ENCODE measurements around the gene CDH4. TPM values are rescaled to one million over a fixed set of nuclear protein-coding genes. Genes with fewer than 3 reads are reported as not detected.

CDH4 gene
- total and polyA plus RNA-seq, 9 of the 15 experiments (the other 6 are each of a cell fraction or from before 2014, with no cell fraction given) = 0.04 TPM; not detected in 8

DNA sequence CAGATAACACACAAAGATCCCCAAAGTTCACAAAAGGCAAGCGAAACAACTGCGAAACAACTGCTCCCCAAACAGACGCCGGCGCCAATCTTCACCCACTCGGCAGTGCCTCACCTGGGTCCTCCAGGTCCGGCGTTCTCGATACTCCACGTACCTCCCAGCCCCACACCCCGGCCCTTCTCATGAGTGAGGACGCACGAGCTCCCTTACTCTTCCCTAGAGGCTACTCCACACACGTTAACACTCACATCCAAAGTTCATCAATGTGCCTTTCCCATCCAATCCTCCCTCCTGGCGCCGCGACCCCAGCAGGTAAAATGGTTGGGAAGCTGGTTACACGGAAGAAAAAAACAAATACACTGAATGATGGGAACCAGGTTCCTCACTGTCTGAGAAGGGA lies 736.6 kb downstream of the CDH4 start:
- H3K79me2 ChIP-seq (ENCODE audit: control insufficient read depth, insufficient read depth, low read length) = no peaks in the 10 kb centered on the region
- no peak overlapping the region for H3K4me2 ChIP-seq (ENCODE audit: insufficient read depth, low read length)
- ChIA-PET CTCF (ENCODE audit: low intra/inter-chr PET ratio) (no interaction called here), POLR2A (no interaction called here)
- ATAC-seq (no peak), FAIRE-seq (no peak), DNase-seq (ENCODE audit: extremely low read depth in 1 of 4, low spot score in 3 of 4) (no peak)
- H3K27me3 ChIP-seq (ENCODE audit: control insufficient read depth in 2 of 2, insufficient read depth in 2 of 2, low read length in 2 of 2) = no peaks in the 10 kb centered on the region
- no peak overlapping the region for H3K27ac ChIP-seq (ENCODE audit: extremely low read depth, low read depth, low read length)
- 92% methylated on average over 15 of the region's 18 CpGs for WGBS (ENCODE audit: insufficient coverage, low coverage, missing lambda C conversion rate)
- H3K4me3 ChIP-seq = no peak overlapping the region
- intact Hi-C loops (cut with micrococcal nuclease) (loop anchor here (10.0 kb wide), 1 partner anchor 316 kb away; the partner anchor contains the start of gene ADRM1), in situ Hi-C loops (cut with MboI) (no loop called here)
- no peaks in the 10 kb centered on the region for H3K9me3 ChIP-seq (replicated peaks; ENCODE audit: control insufficient read depth, insufficient read depth, low read depth, low read length)
- H3K9ac ChIP-seq (ENCODE audit: insufficient read depth in 1 of 2, low read depth in 2 of 2, low read length in 2 of 2) = no peak overlapping the region
- H3K9me1 ChIP-seq (ENCODE audit: control insufficient read depth, insufficient read depth, low read length) = no peaks in the 10 kb centered on the region
- H2AFZ ChIP-seq (ENCODE audit: low read depth, low read length) = no peak overlapping the region
- H3K36me3 ChIP-seq (ENCODE audit: control insufficient read depth, insufficient read depth, low read length) = peaks cover 60% of the 10 kb centered on the region; the same call in 2 of the 3 replicates
- H3K4me1 ChIP-seq (replicated peaks in 1 of 2; ENCODE audit: control insufficient read depth in 2 of 2, insufficient read depth in 2 of 2, low read length in 2 of 2) = peaks cover 4 to 7% of the 10 kb centered on the region in 2 experiments; a peak in 2 of 5 replicates
- peaks cover 9% of the 10 kb centered on the region; the same call in 1 of the 2 replicates for H4K20me1 ChIP-seq (replicated peaks; ENCODE audit: control insufficient read depth, insufficient read depth, low read length)
- no peak for TF ChIP-seq ETS2 (tag; IDR thresholded peaks at IDR 0.05; ENCODE audit: borderline replicate concordance, poor library complexity, severe bottlenecking)
- TF ChIP-seq ZNF3 (CRISPR knock-in tag; IDR thresholded peaks at IDR 0.05) = no peak
- no peak for TF ChIP-seq RBM22 (IDR thresholded peaks at IDR 0.05; ENCODE audit: low read depth, low read length, poor library complexity, severe bottlenecking)
- TF ChIP-seq SIN3A (IDR thresholded peaks at IDR 0.05; ENCODE audit: borderline replicate concordance in 2 of 2, control insufficient read depth in 1 of 2, low read depth in 2 of 2, low read length in 2 of 2) = no peak
- TF ChIP-seq RBM25 (IDR thresholded peaks at IDR 0.05; ENCODE audit: low read depth, low read length, severe bottlenecking) = no peak
- TF ChIP-seq ZNF282 (CRISPR knock-in tag; IDR thresholded peaks at IDR 0.05) = no peak
- no peak for TF ChIP-seq BDP1 (IDR thresholded peaks at IDR 0.05; ENCODE audit: insufficient read depth, insufficient read length)
- TF ChIP-seq, protein P1, sequence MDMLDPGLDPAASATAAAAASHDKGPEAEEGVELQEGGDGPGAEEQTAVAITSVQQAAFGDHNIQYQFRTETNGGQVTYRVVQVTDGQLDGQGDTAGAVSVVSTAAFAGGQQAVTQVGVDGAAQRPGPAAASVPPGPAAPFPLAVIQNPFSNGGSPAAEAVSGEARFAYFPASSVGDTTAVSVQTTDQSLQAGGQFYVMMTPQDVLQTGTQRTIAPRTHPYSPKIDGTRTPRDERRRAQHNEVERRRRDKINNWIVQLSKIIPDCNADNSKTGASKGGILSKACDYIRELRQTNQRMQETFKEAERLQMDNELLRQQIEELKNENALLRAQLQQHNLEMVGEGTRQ (CRISPR knock-in tag; IDR thresholded peaks at IDR 0.05) = no peak
- TF ChIP-seq, protein P2, sequence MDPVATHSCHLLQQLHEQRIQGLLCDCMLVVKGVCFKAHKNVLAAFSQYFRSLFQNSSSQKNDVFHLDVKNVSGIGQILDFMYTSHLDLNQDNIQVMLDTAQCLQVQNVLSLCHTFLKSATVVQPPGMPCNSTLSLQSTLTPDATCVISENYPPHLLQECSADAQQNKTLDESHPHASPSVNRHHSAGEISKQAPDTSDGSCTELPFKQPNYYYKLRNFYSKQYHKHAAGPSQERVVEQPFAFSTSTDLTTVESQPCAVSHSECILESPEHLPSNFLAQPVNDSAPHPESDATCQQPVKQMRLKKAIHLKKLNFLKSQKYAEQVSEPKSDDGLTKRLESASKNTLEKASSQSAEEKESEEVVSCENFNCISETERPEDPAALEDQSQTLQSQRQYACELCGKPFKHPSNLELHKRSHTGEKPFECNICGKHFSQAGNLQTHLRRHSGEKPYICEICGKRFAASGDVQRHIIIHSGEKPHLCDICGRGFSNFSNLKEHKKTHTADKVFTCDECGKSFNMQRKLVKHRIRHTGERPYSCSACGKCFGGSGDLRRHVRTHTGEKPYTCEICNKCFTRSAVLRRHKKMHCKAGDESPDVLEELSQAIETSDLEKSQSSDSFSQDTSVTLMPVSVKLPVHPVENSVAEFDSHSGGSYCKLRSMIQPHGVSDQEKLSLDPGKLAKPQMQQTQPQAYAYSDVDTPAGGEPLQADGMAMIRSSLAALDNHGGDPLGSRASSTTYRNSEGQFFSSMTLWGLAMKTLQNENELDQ (CRISPR knock-in tag; IDR thresholded peaks at IDR 0.05; ENCODE audit: borderline replicate concordance) = no peak
- no peak for TF ChIP-seq RB1 (IDR thresholded peaks at IDR 0.05; ENCODE audit: low read depth)
- no peak for TF ChIP-seq SNIP1 (IDR thresholded peaks at IDR 0.05; ENCODE audit: low read depth)
- no peak for TF ChIP-seq RBM15 (IDR thresholded peaks at IDR 0.05; ENCODE audit: insufficient read depth, low read length)
- no peak for TF ChIP-seq NFRKB (IDR thresholded peaks at IDR 0.05; ENCODE audit: low read depth)
- BruUV-seq (replicated peaks) = no TSS peak
